Nephron (organoid): ENCODE measurements around the gene CIITA.

ENCODE experiments used
- H3K27ac Mint-ChIP-seq, 3 experiments: 2 replicates each; pipeline ENCODE4 v1.8.0; 2020; ENCODE audit warnings: mixed read lengths in 3 of 3, mild to moderate bottlenecking in 2 of 3, moderate library complexity in 1 of 3
- H3K27me3 Mint-ChIP-seq: 2 replicates; pipeline ENCODE4 v1.8.0; 2021; ENCODE audit warnings: low read depth, mild to moderate bottlenecking, moderate library complexity, mixed read lengths
- H3K36me3 Mint-ChIP-seq: 2 replicates; pipeline ENCODE4 v1.8.0; 2020; ENCODE audit warnings: low read depth, mixed read lengths
- H3K4me1 Mint-ChIP-seq: 2 replicates; pipeline ENCODE4 v1.8.0; 2020; ENCODE audit warnings: mixed read lengths
- H3K4me3 Mint-ChIP-seq, 3 experiments: 2 replicates each; pipeline ENCODE4 v1.8.0; 2020; ENCODE audit warnings: mild to moderate bottlenecking in 3 of 3, mixed read lengths in 3 of 3, moderate library complexity in 2 of 3
- H3K9me3 Mint-ChIP-seq: 2 replicates; pipeline ENCODE4 v1.8.0; 2020; ENCODE audit warnings: mixed read lengths
- TF ChIP-seq, protein P1 (sequence below), 3 experiments: fragments of 200-600 bp; sonication (generic); IDR thresholded peaks; one replicate each; pipeline ENCODE4 v1.5.0; 2021; ENCODE audit warnings: antibody characterized with exemption in 3 of 3; ENCODE audit not compliant: unreplicated experiment in 3 of 3

The CIITA gene

DNA sequence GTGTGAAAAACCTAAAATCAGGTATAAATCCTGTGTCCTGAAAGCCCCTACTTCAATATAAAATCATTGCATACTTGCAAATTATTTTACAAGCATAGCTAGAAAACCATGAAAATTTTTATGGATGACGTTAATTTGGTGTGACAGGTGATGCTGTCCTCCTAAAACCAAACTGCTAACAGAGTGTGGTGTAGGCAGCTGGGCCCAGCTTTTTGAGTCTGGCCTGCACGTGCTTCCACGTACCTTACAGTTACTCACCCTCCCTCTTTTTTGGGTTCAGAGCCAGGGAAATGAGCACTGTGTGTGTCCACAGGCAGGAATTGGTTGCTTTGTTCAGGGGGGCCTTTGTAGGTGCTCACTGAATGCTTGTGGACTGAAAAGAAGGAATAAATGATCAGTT lies 103.8 kb downstream of the CIITA start:
- Mint-ChIP-seq H3K27me3 (peaks cover 3% of the 10 kb centered on the region), H3K4me3 (no peak overlapping the region), H3K36me3 (peaks cover 49% of the 10 kb centered on the region), H3K4me1 (peaks cover 75% of the 10 kb centered on the region), H3K9me3 (no peaks in the 10 kb centered on the region), H3K27ac (peak overlapping the region; percentile 55 to 80 (median 67))
- TF ChIP-seq, protein P1, sequence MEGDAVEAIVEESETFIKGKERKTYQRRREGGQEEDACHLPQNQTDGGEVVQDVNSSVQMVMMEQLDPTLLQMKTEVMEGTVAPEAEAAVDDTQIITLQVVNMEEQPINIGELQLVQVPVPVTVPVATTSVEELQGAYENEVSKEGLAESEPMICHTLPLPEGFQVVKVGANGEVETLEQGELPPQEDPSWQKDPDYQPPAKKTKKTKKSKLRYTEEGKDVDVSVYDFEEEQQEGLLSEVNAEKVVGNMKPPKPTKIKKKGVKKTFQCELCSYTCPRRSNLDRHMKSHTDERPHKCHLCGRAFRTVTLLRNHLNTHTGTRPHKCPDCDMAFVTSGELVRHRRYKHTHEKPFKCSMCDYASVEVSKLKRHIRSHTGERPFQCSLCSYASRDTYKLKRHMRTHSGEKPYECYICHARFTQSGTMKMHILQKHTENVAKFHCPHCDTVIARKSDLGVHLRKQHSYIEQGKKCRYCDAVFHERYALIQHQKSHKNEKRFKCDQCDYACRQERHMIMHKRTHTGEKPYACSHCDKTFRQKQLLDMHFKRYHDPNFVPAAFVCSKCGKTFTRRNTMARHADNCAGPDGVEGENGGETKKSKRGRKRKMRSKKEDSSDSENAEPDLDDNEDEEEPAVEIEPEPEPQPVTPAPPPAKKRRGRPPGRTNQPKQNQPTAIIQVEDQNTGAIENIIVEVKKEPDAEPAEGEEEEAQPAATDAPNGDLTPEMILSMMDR (IDR thresholded peaks at IDR 0.05; ENCODE audit: unreplicated experiment in 3 of 3) = no peak

DNA sequence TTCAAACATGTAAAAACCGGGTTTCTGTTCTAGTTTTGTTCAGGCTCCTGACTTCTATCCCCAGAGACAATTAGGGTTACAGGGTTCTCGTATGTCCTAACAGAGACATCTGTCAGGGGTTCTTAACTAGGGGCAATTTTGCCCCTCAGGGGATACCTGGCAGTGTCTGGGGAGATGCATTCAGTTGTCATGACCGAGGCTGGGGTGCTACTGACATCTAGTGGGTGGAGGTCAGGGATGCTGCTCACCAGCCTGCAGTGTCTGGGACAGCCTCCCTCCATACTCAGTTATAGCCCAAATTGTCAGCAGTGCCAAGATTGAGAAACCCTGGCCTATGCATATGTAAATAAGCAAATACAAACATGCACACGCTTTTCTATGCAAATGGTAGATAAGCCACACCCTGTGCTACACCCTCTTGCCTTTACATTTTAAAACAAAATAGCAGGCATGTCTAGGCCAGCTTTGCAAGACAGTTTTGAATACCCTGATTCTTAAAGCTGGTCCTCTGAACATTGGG lies 104.8 kb downstream of the CIITA start:
- Mint-ChIP-seq H3K4me1 (peaks cover 73% of the 10 kb centered on the region), H3K4me3 (no peak overlapping the region), H3K9me3 (no peaks in the 10 kb centered on the region), H3K27ac (peak overlapping the region in 1 of 3 experiments; percentile 74), H3K36me3 (peaks cover 50% of the 10 kb centered on the region), H3K27me3 (peaks cover 3% of the 10 kb centered on the region)
- TF ChIP-seq, protein P1 (IDR thresholded peaks at IDR 0.05; ENCODE audit: unreplicated experiment in 3 of 3) = no peak

DNA sequence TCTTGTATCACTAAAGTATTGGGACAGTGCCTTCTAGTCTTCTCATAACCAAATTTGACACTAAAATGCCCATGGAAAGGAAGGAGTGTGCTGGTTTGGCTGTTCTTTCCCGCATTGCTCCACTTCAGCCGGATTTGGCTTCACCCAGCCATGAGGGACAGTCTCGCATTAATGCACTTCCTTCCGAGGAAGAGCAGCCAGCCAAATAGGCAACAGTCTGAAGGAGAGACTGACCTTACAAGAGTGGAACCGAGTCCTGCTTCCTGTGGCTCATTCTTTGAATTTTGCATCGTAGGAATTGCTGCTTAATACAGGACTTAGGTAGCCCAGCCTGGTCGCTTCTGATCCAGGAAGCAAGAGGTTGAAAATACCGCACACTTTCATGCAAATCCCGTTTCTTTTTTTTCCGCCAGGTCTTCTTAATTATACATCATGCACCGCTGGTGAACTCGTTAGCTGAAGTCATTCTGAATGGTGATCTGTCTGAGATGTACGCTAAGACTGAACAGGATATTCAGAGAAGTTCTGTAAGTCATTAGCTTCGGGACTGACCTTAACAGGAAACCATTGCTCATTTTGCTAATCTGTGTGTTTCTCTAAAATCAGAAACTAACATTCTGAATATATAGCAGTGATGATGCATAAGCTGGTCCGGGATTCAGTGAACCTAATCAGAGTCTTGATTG lies 105.6 kb downstream of the CIITA start:
- peak overlapping the region in 2 of 3 experiments; percentile 66 to 74 for H3K27ac Mint-ChIP-seq

DNA sequence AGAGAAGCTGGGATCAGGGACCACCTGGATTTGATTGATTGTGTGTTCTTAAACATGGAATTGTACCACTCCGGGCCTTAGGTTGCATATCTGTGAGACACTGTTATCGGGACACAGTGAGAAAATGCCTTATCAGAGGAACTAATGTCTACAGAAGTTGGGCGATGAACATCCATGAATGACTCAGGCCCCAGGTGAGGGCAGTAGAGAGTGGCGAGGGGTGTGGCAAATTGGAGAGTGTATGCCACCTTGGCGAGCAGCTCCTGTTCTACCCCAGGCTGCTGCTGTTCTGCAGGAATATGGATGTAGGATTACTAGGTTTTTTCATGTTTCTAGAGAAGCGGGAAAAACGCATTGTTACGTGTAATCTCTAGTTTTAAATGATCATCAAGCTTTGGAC lies 106.2 kb downstream of the CIITA start:
- H3K27ac Mint-ChIP-seq = peak overlapping the region in 1 of 3 experiments; percentile 74
- no peaks in the 10 kb centered on the region for H3K9me3 Mint-ChIP-seq
- no peak overlapping the region for H3K4me3 Mint-ChIP-seq
- TF ChIP-seq, protein P1 (IDR thresholded peaks at IDR 0.05; ENCODE audit: unreplicated experiment in 3 of 3) = no peak
- peaks cover 50% of the 10 kb centered on the region for H3K36me3 Mint-ChIP-seq
- no peaks in the 10 kb centered on the region for H3K27me3 Mint-ChIP-seq
- peaks cover 60% of the 10 kb centered on the region for H3K4me1 Mint-ChIP-seq

More for the DNA sequence above, 105.6 kb downstream of the CIITA start:
- Mint-ChIP-seq H3K4me1 (peaks cover 64% of the 10 kb centered on the region), H3K4me3 (no peak overlapping the region), H3K27me3 (peaks cover 1% of the 10 kb centered on the region), H3K9me3 (no peaks in the 10 kb centered on the region), H3K36me3 (peaks cover 49% of the 10 kb centered on the region)
- TF ChIP-seq, protein P1 (IDR thresholded peaks at IDR 0.05; ENCODE audit: unreplicated experiment in 3 of 3) = no peak

DNA sequence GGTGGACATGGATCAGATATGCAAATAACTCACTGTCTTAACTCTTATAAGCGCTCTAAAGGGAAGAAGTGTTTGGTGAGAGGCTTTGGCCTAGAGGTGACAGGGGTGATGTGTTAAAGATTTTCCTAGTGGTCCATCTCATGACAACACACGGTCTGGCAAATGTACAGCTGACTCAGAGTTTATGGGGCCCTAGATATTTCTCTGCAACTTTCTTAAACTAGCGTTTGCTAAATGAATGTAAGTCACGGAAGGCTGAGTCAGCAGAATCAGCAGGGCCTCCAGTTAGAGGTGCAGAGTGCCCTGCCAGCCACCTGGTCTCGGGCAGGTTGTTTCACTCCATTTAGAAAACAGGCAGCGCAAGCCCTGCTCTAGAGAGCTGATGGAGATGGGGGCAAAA lies 107.5 kb downstream of the CIITA start:
- Mint-ChIP-seq H3K4me3 (no peak overlapping the region), H3K27ac (peak overlapping the region; percentile 10 to 58 (median 53)), H3K4me1 (peaks cover 47% of the 10 kb centered on the region), H3K27me3 (no peaks in the 10 kb centered on the region), H3K36me3 (peaks cover 40% of the 10 kb centered on the region), H3K9me3 (no peaks in the 10 kb centered on the region)
- TF ChIP-seq, protein P1 (IDR thresholded peaks at IDR 0.05; ENCODE audit: unreplicated experiment in 3 of 3) = no peak
